HEK293 (cell line): ENCODE measurements around the gene TEAD1.

Experiments
- FEZF1 ChIP-seq: fragments of 450-650 bp; formaldehyde crosslinking; IDR thresholded peaks from 2 replicates; pipeline ENCODE4 v1.5.1; 2016; ENCODE audit warnings: missing biosample characterization, missing genetic modification characterization
- GFI1B ChIP-seq: fragments of 450-650 bp; formaldehyde crosslinking; IDR thresholded peaks from 2 replicates; pipeline ENCODE4 v1.5.1; 2016; ENCODE audit warnings: missing biosample characterization, missing genetic modification characterization
- GLI4 ChIP-seq: fragments of 450-650 bp; formaldehyde crosslinking; IDR thresholded peaks from 2 replicates; pipeline ENCODE4 v1.5.1; 2016; ENCODE audit warnings: missing biosample characterization, missing genetic modification characterization
- INSM2 ChIP-seq: fragments of 450-650 bp; formaldehyde crosslinking; IDR thresholded peaks from 2 replicates; pipeline ENCODE4 v1.5.1; 2016; ENCODE audit warnings: missing biosample characterization, missing genetic modification characterization
- MEIS1 ChIP-seq: sonication (generic); formaldehyde crosslinking; IDR thresholded peaks from 2 replicates; pipeline ENCODE4 v1.8.1; 2022; ENCODE audit warnings: missing genetic modification reagents, mild to moderate bottlenecking, borderline replicate concordance
- MZF1 ChIP-seq: fragments of 450-650 bp; formaldehyde crosslinking; IDR thresholded peaks from 2 replicates; pipeline ENCODE4 v1.5.1; 2017; ENCODE audit warnings: missing biosample characterization, missing genetic modification characterization, borderline replicate concordance
- OSR2 ChIP-seq: fragments of 450-650 bp; formaldehyde crosslinking; IDR thresholded peaks from 2 replicates; pipeline ENCODE4 v1.5.1; 2016; ENCODE audit warnings: missing biosample characterization, missing genetic modification characterization
- SCRT1 ChIP-seq: fragments of 450-650 bp; formaldehyde crosslinking; IDR thresholded peaks from 2 replicates; pipeline ENCODE4 v1.5.1; 2016; ENCODE audit warnings: missing biosample characterization, missing genetic modification characterization, borderline replicate concordance
- SCRT2 ChIP-seq: fragments of 450-650 bp; formaldehyde crosslinking; IDR thresholded peaks from 2 replicates; pipeline ENCODE4 v1.5.1; 2016; ENCODE audit warnings: missing biosample characterization, missing genetic modification characterization
- SP2 ChIP-seq: fragments of 450-650 bp; formaldehyde crosslinking; IDR thresholded peaks from 2 replicates; pipeline ENCODE4 v1.5.1; 2016; ENCODE audit warnings: missing biosample characterization, missing genetic modification characterization
- SP3 ChIP-seq: fragments of 450-650 bp; formaldehyde crosslinking; IDR thresholded peaks from 2 replicates; pipeline ENCODE4 v1.5.1; 2016; ENCODE audit warnings: missing biosample characterization, missing genetic modification characterization
- YY1 ChIP-seq: fragments of 450-650 bp; formaldehyde crosslinking; IDR thresholded peaks from 2 replicates; pipeline ENCODE4 v1.5.1; 2018; ENCODE audit warnings: missing biosample characterization, missing genetic modification characterization
- YY2 ChIP-seq: fragments of 450-650 bp; formaldehyde crosslinking; IDR thresholded peaks from 2 replicates; pipeline ENCODE4 v1.5.1; 2016; ENCODE audit warnings: missing biosample characterization, missing genetic modification characterization
- ZBTB1 ChIP-seq: fragments of 450-650 bp; formaldehyde crosslinking; IDR thresholded peaks from 2 replicates; pipeline ENCODE4 v1.5.1; 2016; ENCODE audit warnings: missing biosample characterization, missing genetic modification characterization
- ZBTB10 ChIP-seq: fragments of 450-650 bp; formaldehyde crosslinking; IDR thresholded peaks from 2 replicates; pipeline ENCODE4 v1.5.1; 2016; ENCODE audit warnings: missing biosample characterization, missing genetic modification characterization
- ZBTB21 ChIP-seq: fragments of 450-650 bp; formaldehyde crosslinking; IDR thresholded peaks from 2 replicates; pipeline ENCODE4 v1.5.1; 2017; ENCODE audit warnings: missing biosample characterization, missing genetic modification characterization
- ZNF121 ChIP-seq: fragments of 450-650 bp; formaldehyde crosslinking; IDR thresholded peaks from 2 replicates; pipeline ENCODE4 v1.5.1; 2016; ENCODE audit warnings: missing biosample characterization, missing genetic modification characterization
- ZNF138 ChIP-seq: fragments of 450-650 bp; formaldehyde crosslinking; IDR thresholded peaks from 2 replicates; pipeline ENCODE4 v1.5.1; 2016; ENCODE audit warnings: missing biosample characterization, missing genetic modification characterization, borderline replicate concordance
- ZNF19 ChIP-seq: fragments of 450-650 bp; formaldehyde crosslinking; IDR thresholded peaks from 2 replicates; pipeline ENCODE4; 2016; ENCODE audit warnings: missing biosample characterization, missing genetic modification characterization, low read depth
- ZNF292 ChIP-seq: fragments of 450-650 bp; formaldehyde crosslinking; IDR thresholded peaks from 2 replicates; pipeline ENCODE4 v1.5.1; 2016; ENCODE audit warnings: low read depth, missing biosample characterization, missing genetic modification characterization, borderline replicate concordance
- ZNF311 ChIP-seq: fragments of 450-650 bp; formaldehyde crosslinking; IDR thresholded peaks from 2 replicates; pipeline ENCODE4 v1.5.1; 2017; ENCODE audit warnings: missing biosample characterization, missing genetic modification characterization, borderline replicate concordance
- ZNF366 ChIP-seq: fragments of 450-650 bp; formaldehyde crosslinking; conservative IDR thresholded peaks from 2 replicates; pipeline ENCODE4 v1.5.1; 2016; ENCODE audit warnings: missing biosample characterization, missing genetic modification characterization
- ZNF416 ChIP-seq: fragments of 450-650 bp; formaldehyde crosslinking; IDR thresholded peaks from 2 replicates; pipeline ENCODE4 v1.5.1; 2016; ENCODE audit warnings: missing biosample characterization, missing genetic modification characterization
- ZNF488 ChIP-seq: fragments of 450-650 bp; formaldehyde crosslinking; IDR thresholded peaks from 2 replicates; pipeline ENCODE4 v1.5.1; 2016; ENCODE audit warnings: missing biosample characterization, missing genetic modification characterization
- ZNF560 ChIP-seq: fragments of 450-650 bp; formaldehyde crosslinking; IDR thresholded peaks from 2 replicates; pipeline ENCODE4 v1.5.1; 2017; ENCODE audit warnings: missing biosample characterization, missing genetic modification characterization, borderline replicate concordance
- ZNF571 ChIP-seq: fragments of 450-650 bp; formaldehyde crosslinking; IDR thresholded peaks from 2 replicates; pipeline ENCODE4 v1.5.0; 2017; ENCODE audit warnings: missing biosample characterization, missing genetic modification characterization
- ZNF768 ChIP-seq: fragments of 450-650 bp; formaldehyde crosslinking; IDR thresholded peaks from 2 replicates; pipeline ENCODE4 v1.5.1; 2018; ENCODE audit warnings: missing biosample characterization, mild to moderate bottlenecking, missing genetic modification characterization
- ZSCAN4 ChIP-seq: fragments of 450-650 bp; formaldehyde crosslinking; IDR thresholded peaks from 2 replicates; pipeline ENCODE4 v1.5.1; 2017; ENCODE audit warnings: missing biosample characterization, missing genetic modification characterization
- TF ChIP-seq, protein P1 (sequence below): fragments of 450-650 bp; IDR thresholded peaks from 2 replicates; pipeline ENCODE4 v1.5.1; 2018; ENCODE audit warnings: missing biosample characterization, mild to moderate bottlenecking, missing genetic modification characterization
- TF ChIP-seq, protein P2 (sequence below): fragments of 450-650 bp; formaldehyde crosslinking; IDR thresholded peaks from 2 replicates; pipeline ENCODE4 v1.5.1; 2016; ENCODE audit warnings: missing biosample characterization, missing genetic modification characterization

The TEAD1 gene

DNA sequence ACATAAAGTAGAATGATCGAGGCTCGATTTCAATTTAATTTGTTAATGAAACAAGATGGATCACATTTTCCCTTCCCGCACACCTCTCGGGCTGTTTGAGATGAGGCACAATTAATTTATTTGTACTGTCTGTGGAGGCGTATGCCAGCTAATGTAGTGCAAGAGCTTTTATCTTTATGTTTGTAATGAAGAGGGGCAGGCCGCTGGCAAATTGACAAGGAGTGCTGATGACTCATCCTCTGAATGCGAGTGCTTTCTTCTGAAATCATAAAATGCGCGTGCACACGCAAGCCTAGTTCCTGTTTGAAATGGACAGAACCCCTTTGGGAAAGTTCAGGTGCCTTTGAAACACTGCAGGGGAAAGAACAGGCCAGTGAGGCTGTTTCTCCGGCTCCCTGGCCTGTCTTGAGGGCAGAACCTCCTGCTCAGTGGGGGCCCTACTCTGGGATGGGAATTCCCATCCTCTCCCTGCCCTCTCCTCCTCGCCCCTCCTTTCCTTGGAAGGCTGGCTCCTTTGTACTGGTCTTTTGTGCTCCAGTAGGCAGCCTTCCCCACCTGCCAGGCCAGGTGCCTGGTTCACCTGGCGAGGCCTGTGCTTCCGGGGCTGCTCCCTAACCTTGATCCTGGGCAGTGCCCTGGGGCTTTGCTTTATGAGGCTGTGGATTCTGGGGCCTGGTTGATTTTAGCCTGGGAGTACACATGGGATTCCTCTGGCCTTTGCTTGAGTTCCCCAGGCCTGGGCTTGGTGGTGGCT, 50.3 kb downstream of the TEAD1 start (continued):
- TF ChIP-seq ZBTB1 (tag by site-specific recombination) (no peak), YY2 (tag by site-specific recombination) (no peak), ZNF488 (tag by site-specific recombination) (no peak), FEZF1 (0 out of 2 replicates have a peak, but pooled peaks have one; percentile 12), ZNF560 (no peak), ZNF292 (tag by site-specific recombination) (no peak), SP2 (tag by site-specific recombination) (0 out of 2 replicates have a peak, but pooled peaks have one; percentile 10), ZNF416 (no peak), ZNF121 (no peak), GLI4 (tag by site-specific recombination) (no peak), ZNF311 (tag by site-specific recombination) (no peak), SCRT1 (tag by site-specific recombination) (no peak), ZBTB10 (tag by site-specific recombination) (peak; percentile 47; the same call in 1 of the 2 replicates), ZNF366 (peak; percentile 86), SP3 (tag by site-specific recombination) (no peak; the same call in 1 of the 2 replicates), ZSCAN4 (no peak), INSM2 (peak; percentile 42; the same call in 1 of the 2 replicates), GFI1B (no peak), MEIS1 (CRISPR knock-in tag) (no peak), ZNF138 (tag by site-specific recombination) (no peak), OSR2 (tag by site-specific recombination) (peak; percentile 18; the same call in 1 of the 2 replicates), ZBTB21 (tag by site-specific recombination) (peak; percentile 23; the same call in 1 of the 2 replicates), ZNF19 (tag by site-specific recombination) (no peak), ZNF571 (tag by site-specific recombination) (no peak), SCRT2 (tag by site-specific recombination) (no peak), YY1 (tag by site-specific recombination) (no peak), MZF1 (tag by site-specific recombination) (no peak; the same call in 1 of the 2 replicates), ZNF768 (tag by site-specific recombination) (no peak)
- TF ChIP-seq, protein P1, sequence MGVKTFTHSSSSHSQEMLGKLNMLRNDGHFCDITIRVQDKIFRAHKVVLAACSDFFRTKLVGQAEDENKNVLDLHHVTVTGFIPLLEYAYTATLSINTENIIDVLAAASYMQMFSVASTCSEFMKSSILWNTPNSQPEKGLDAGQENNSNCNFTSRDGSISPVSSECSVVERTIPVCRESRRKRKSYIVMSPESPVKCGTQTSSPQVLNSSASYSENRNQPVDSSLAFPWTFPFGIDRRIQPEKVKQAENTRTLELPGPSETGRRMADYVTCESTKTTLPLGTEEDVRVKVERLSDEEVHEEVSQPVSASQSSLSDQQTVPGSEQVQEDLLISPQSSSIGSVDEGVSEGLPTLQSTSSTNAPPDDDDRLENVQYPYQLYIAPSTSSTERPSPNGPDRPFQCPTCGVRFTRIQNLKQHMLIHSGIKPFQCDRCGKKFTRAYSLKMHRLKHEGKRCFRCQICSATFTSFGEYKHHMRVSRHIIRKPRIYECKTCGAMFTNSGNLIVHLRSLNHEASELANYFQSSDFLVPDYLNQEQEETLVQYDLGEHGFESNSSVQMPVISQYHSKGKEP (tag by site-specific recombination): peak; percentile 55; the same call in 1 of the 2 replicates
- TF ChIP-seq, protein P2, sequence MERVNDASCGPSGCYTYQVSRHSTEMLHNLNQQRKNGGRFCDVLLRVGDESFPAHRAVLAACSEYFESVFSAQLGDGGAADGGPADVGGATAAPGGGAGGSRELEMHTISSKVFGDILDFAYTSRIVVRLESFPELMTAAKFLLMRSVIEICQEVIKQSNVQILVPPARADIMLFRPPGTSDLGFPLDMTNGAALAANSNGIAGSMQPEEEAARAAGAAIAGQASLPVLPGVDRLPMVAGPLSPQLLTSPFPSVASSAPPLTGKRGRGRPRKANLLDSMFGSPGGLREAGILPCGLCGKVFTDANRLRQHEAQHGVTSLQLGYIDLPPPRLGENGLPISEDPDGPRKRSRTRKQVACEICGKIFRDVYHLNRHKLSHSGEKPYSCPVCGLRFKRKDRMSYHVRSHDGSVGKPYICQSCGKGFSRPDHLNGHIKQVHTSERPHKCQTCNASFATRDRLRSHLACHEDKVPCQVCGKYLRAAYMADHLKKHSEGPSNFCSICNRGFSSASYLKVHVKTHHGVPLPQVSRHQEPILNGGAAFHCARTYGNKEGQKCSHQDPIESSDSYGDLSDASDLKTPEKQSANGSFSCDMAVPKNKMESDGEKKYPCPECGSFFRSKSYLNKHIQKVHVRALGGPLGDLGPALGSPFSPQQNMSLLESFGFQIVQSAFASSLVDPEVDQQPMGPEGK (tag by site-specific recombination): peak; percentile 26; the same call in 1 of the 2 replicates
